NCI-H510A (cell line): Measurements from ENCODE around the gene RBMXL3.

Experiments
- DNase-seq: peaks from one replicate; lab custom pipeline; 2025; lab: John Stamatoyannopoulos, UW

RBMXL3 gene

DNA sequence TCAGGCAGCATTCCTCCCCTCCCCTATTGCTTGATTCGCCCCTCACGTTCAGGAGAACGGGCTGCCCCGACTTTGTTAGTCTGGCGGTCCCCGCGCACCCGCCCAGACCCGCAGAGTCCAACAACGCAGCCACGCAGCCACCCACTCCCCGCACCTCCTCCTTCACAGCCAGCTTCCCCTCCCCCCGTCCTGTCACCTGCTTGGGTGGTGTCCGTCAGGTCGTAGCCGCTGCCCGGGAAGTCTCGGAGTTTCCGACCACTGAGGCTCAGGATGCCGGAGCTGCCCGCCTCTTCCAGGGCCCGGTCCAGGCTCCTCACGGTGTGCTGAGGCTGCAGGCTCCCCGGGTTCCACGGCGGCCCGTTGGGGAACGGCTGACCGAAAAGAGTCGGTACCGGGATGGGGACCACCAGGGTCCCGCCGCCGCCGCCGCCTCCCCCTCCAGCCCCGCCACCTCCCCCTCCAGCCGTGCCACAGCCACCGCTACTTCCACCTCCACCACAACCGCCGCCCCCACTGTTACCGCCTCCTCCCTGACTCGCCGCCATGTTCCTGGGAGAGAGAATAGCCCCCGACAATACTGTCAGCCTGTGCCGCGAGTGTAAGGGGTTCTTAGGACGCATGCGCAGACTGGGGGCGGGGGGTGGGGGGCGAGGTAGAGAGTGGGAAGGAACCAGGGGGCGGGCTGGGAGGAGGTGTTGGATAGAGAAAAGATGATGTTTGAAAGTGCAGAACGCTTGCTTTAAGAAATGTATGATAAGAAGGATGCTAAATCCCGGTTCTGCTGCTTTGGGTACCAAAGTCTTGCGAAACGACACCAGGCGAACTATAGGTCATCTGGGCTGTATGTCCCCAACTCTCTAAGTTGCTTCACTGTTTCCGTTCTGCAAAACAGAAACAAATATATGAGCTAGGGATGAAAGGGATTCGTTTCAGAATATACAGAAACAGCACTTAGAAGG is 44.6 kb downstream of the RBMXL3 start, which contains the start of gene LRCH2:
TSS of gene LRCH2 (minus strand) at position 600 of the 959 bp plus-strand sequence. CDS start at position 545, 55 bp downstream.
- DNase-seq: peak; percentile 8

DNA sequence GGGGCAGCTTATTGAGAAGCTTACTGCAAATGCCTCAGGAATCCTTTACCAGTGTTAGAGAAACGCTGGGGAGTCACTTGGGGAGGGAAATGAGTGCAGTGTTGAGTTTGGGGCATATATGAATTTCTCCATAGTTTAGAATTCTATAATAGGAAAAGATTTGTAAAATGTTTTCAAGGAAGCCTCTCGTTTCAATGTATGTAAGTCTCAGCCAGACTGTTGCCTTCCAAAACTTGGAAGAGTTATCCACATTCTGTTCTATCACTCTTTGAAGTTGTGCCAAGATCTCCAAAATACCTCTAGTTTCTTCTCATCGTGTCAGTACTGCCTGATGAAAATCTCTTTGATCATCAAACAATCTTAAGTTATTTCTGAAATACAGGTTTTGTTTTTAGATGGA is 45.3 kb downstream of the RBMXL3 start:
- no peak for DNase-seq

DNA sequence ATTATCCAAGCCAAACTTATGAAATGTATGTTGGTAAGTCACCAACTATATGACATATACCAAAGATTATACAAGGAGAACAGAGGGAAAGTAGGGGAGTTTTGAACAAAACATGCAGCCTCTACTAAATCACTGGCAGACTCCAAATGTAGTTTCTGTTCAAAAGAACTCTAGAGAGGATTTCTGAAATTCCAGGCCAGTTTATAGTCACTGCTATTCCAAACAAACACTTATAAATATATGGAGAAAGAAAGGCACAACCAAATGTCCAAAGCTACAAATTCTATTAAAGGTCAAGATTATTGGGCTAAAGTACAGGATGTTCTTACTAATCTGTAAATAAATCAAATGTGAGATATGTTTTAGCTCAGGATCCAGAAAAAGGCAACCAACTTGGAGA is 47.4 kb downstream of the RBMXL3 start:
- DNase-seq: no peak

DNA sequence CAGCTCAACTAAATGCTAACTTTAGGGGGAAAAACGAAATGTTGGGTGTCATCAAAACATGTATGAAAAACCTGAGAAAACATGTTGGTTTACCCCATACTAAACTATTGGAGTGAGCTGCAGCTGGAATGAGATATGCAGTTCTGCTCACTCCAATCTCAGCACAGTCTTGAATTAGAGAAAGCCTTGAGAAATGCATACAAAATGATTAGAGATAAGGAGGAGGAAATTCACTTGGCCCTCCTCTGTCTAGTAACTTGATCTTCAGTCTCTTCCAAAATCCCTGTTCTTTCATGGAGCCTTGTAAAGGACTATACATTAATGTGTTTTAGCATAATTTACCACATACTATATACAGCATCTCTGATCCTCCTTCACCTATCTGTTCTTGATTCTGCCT is 47.8 kb downstream of the RBMXL3 start:
- no peak for DNase-seq
